Measurements from ENCODE around the gene CT45A1.

DNA sequence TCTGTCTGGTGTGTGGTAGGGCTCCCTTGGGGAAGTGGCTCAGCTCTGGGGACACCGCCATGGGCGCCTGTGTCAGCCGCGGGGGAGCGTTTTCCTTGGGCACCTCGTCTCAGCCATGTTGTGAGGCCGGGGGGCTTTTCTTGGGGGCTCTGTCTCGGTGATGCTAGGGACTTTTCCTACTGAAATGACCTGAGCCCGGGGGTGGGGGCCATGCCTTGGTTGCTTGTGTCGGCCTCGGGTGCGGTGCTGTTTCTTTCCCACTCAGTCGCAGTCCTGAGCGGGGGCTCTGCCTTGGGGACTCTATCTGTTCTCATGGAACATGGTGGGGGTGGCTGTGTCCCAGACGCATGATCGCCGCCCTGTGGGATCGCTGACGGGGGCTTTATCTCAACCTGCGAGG lies 356 bp downstream of the CT45A1 start:
- no peak for TF ChIP-seq POLR2AphosphoS5 (IDR thresholded peaks at IDR 0.05; ENCODE audit: insufficient read depth, low read depth, low read length)
- TF ChIP-seq, protein P1, sequence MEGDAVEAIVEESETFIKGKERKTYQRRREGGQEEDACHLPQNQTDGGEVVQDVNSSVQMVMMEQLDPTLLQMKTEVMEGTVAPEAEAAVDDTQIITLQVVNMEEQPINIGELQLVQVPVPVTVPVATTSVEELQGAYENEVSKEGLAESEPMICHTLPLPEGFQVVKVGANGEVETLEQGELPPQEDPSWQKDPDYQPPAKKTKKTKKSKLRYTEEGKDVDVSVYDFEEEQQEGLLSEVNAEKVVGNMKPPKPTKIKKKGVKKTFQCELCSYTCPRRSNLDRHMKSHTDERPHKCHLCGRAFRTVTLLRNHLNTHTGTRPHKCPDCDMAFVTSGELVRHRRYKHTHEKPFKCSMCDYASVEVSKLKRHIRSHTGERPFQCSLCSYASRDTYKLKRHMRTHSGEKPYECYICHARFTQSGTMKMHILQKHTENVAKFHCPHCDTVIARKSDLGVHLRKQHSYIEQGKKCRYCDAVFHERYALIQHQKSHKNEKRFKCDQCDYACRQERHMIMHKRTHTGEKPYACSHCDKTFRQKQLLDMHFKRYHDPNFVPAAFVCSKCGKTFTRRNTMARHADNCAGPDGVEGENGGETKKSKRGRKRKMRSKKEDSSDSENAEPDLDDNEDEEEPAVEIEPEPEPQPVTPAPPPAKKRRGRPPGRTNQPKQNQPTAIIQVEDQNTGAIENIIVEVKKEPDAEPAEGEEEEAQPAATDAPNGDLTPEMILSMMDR (IDR thresholded peaks at IDR 0.05; ENCODE audit: extremely low read depth in 1 of 2, insufficient read depth in 1 of 2, low read depth in 1 of 2, low read length in 2 of 2): no peak
- TF ChIP-seq POLR2A (IDR thresholded peaks at IDR 0.05; ENCODE audit: low read depth, low read length): no peak
- TF ChIP-seq EZH2 (IDR thresholded peaks at IDR 0.05; ENCODE audit: borderline replicate concordance, low read depth, low read length, severe bottlenecking): no peak
- no peak for TF ChIP-seq MYC (IDR thresholded peaks at IDR 0.05; ENCODE audit: low read depth, low read length)
